ENCODE data around the gene ZC3H4.

DNA sequence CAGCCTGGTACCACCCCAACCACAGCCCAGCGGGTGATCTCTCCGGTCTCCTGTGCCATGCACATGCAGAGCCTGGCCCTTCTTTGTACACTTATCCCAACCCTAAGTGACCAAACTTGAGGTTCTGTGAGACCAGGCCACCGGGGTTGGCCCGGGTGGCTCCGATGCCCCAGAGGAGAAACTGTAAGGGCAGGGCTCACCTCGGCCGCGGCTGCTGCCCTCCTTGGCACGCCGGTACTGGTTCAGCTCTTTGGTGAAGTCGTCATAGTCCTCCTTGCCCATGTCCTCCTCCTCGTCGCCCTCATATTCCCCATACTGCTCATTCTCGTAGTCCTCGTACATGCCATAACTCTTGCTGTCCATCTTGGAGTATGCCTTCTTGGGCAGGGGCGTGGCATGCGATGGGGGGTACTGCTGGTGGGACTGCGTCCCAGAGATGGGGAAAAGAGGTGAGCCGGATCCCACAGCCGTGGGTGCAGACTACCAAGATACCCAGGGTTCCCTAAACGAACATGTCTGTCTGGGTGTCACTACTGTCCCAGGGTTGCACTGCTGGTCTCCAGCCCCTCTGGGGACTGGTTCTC is 23.7 kb downstream of the ZC3H4 start:
- no peak for TF ChIP-seq POLR2A (IDR thresholded peaks at IDR 0.05; ENCODE audit: low read depth)
- TF ChIP-seq, protein P1, sequence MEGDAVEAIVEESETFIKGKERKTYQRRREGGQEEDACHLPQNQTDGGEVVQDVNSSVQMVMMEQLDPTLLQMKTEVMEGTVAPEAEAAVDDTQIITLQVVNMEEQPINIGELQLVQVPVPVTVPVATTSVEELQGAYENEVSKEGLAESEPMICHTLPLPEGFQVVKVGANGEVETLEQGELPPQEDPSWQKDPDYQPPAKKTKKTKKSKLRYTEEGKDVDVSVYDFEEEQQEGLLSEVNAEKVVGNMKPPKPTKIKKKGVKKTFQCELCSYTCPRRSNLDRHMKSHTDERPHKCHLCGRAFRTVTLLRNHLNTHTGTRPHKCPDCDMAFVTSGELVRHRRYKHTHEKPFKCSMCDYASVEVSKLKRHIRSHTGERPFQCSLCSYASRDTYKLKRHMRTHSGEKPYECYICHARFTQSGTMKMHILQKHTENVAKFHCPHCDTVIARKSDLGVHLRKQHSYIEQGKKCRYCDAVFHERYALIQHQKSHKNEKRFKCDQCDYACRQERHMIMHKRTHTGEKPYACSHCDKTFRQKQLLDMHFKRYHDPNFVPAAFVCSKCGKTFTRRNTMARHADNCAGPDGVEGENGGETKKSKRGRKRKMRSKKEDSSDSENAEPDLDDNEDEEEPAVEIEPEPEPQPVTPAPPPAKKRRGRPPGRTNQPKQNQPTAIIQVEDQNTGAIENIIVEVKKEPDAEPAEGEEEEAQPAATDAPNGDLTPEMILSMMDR (IDR thresholded peaks at IDR 0.05), result no peak
- no peak for TF ChIP-seq POLR2AphosphoS5 (IDR thresholded peaks at IDR 0.05)
